SK-MEL-5 (cell line): ENCODE measurements around the gene SGO2. TPM values are rescaled to one million over a fixed set of nuclear protein-coding genes. Genes with fewer than 3 reads are reported as not detected.
A peak's percentile ranks its signal among the peaks of the same experiment; 100 is the strongest.

ENCODE experiments used
- DNase-seq: peaks from one replicate; pipeline ENCODE4 v3.0.0-alpha.2; 2016; ENCODE audit warnings: low read depth, low spot score
- in situ Hi-C: cut with HindIII; loops from 2 replicates; pipeline ENCODE4 v1.10.0; 2016; ENCODE audit warnings: low sequenced_read_pairs, high pct_unique_total_duplicates, low pct_unique_long_range_greater_than_20kb
- polyA plus RNA-seq, 2 experiments: library from polyadenylated mRNA; depleted of rRNA; stranded (reverse); fragments of >200 nt; gene quantifications; 2 replicates each; pipeline ENCODE4 v1.2.3, GENCODE V29; 2015
- total RNA-seq: library from RNA; depleted of rRNA; stranded (reverse); fragments of >200 nt; shearing (Covaris generic); gene quantifications from 2 replicates; pipeline ENCODE4 v1.2.3, GENCODE V29; 2014; rRNA removed

SGO2 gene
- 9.1 and 10.7 TPM in 2 replicates for total RNA-seq
- 13.0 and 17.2 TPM in 2 replicates for polyA plus RNA-seq (2015; cell fraction: cytosol; rRNA removed)
- 13.0 and 17.0 TPM in 2 replicates for polyA plus RNA-seq (2015; cell fraction: nucleus; rRNA removed)

GRCh38 chr2:200525882-200526651 lies at the start of gene SGO2:
Gene SGO2, plus strand, starts transcription at chr2:200526207. Its CDS starts 6,769 bp downstream, at chr2:200532976.
- DNase-seq = peak; percentile 94
- in situ Hi-C loops = no loop called here

GRCh38 chr2:200476836-200477235 lies 49.2 kb upstream of the SGO2 start:
- no peak for DNase-seq

GRCh38 chr2:200477667-200478131 lies 48.3 kb upstream of the SGO2 start:
- DNase-seq = no peak
- in situ Hi-C loops = no loop called here

More at GRCh38 chr2:200476836-200477235, 49.2 kb upstream of the SGO2 start:
- in situ Hi-C loops = no loop called here

- no peak for DNase-seq
- in situ Hi-C loops = no loop called here
Observed at GRCh38 chr2:200479692-200480265, 46.2 kb upstream of the SGO2 start.

GRCh38 chr2:200482194-200482593 lies 43.8 kb upstream of the SGO2 start:
- in situ Hi-C loops = no loop called here
- DNase-seq = no peak

- in situ Hi-C loops = no loop called here
- DNase-seq = peak; percentile 64
Observed at GRCh38 chr2:200483729-200484198, 42.2 kb upstream of the SGO2 start.

GRCh38 chr2:200484934-200485333 lies 41.1 kb upstream of the SGO2 start:
- in situ Hi-C loops = no loop called here
- no peak for DNase-seq

GRCh38 chr2:200486529-200486928 lies 39.5 kb upstream of the SGO2 start:
- no peak for DNase-seq
- in situ Hi-C loops = no loop called here

GRCh38 chr2:200488169-200488568 lies 37.8 kb upstream of the SGO2 start:
- in situ Hi-C loops = no loop called here
- no peak for DNase-seq

GRCh38 chr2:200490001-200490400 lies 36.0 kb upstream of the SGO2 start:
- DNase-seq = no peak
- in situ Hi-C loops = no loop called here

GRCh38 chr2:200492656-200493055 lies 33.4 kb upstream of the SGO2 start:
- no peak for DNase-seq
- in situ Hi-C loops = no loop called here

GRCh38 chr2:200494048-200494447 lies 32.0 kb upstream of the SGO2 start:
- in situ Hi-C loops = no loop called here
- no peak for DNase-seq

GRCh38 chr2:200496696-200497095 lies 29.3 kb upstream of the SGO2 start:
- in situ Hi-C loops = no loop called here
- DNase-seq = no peak

GRCh38 chr2:200498402-200499162 lies 27.4 kb upstream of the SGO2 start:
- in situ Hi-C loops = no loop called here
- no peak for DNase-seq

- in situ Hi-C loops = no loop called here
- DNase-seq = no peak
Observed at GRCh38 chr2:200502196-200502595, 23.8 kb upstream of the SGO2 start.

- in situ Hi-C loops = no loop called here
- DNase-seq = no peak
Observed at GRCh38 chr2:200506679-200507078, 19.3 kb upstream of the SGO2 start.

- in situ Hi-C loops = no loop called here
- no peak for DNase-seq
Observed at GRCh38 chr2:200507179-200507578, 18.8 kb upstream of the SGO2 start.

- in situ Hi-C loops = no loop called here
- DNase-seq = no peak
Observed at GRCh38 chr2:200509235-200509611, 16.8 kb upstream of the SGO2 start.
